Endothelial cell of umbilical vein (primary cell): ENCODE data around the gene SELENON. TPM values are rescaled to one million over a fixed set of nuclear protein-coding genes. Genes with fewer than 3 reads are reported as not detected.

Source experiments
- BruUV-seq: library from RNA; stranded (reverse); fragments of 400-500 nt; replicated peaks from 2 replicates; lab custom pipeline; 2021; lab: Mats Ljungman, UMichigan
- CTCF ChIA-PET: fragments of 300-600, 350-600 bp; sonication (Branson Sonifier 250); formaldehyde crosslinking; loops from one replicate; lab custom pipeline; 2021; ENCODE audit warnings: antibody characterized with exemption, inconsistent platforms; lab: Charles Lee
- POLR2A ChIA-PET: fragments of 300-600, 350-600 bp; sonication (Branson Sonifier 250); formaldehyde crosslinking; loops from one replicate; lab custom pipeline; 2021; ENCODE audit warnings: antibody characterized with exemption, inconsistent platforms; lab: Charles Lee
- DNase-seq: peaks from one replicate; pipeline ENCODE4 v3.0.0-alpha.2; 2011; ENCODE audit warnings: low read depth, low spot score
- FAIRE-seq: peaks from 2 replicates; lab custom pipeline; 2011; peaks lifted over from hg19 to GRCh38; lab: Jason Lieb, UNC
- H2AFZ ChIP-seq: 2 replicates; pipeline ENCODE4 v1.6.0; 2012; ENCODE audit warnings: low read depth, low read length, control low read depth, inconsistent platforms
- H3K27ac ChIP-seq: 2 replicates; pipeline ENCODE4 v1.5.1; 2011; ENCODE audit warnings: low read depth, mild to moderate bottlenecking, control low read depth, low read length, moderate library complexity; ENCODE audit not compliant: insufficient read depth
- H3K27me3 ChIP-seq, 2 experiments: 2 replicates each; pipeline versions ENCODE4 v1.6.0 to v1.6.1; 2011; ENCODE audit warnings: low read length in 2 of 2, mixed read lengths in 1 of 2; ENCODE audit not compliant: control insufficient read depth in 2 of 2, insufficient read depth in 2 of 2
- H3K36me3 ChIP-seq, 2 experiments: 2 replicates in 1 of 2; 3 replicates in 1 of 2; pipeline ENCODE4 v1.5.1; 2011; ENCODE audit warnings: low read length in 2 of 2, mild to moderate bottlenecking in 1 of 2, moderate library complexity in 1 of 2; ENCODE audit not compliant: control insufficient read depth in 2 of 2, insufficient read depth in 2 of 2; ENCODE audit errors: extremely low read depth in 1 of 2
- H3K4me1 ChIP-seq: 3 replicates; pipeline ENCODE4 v1.5.1; 2011; ENCODE audit warnings: mild to moderate bottlenecking, low read length; ENCODE audit not compliant: control insufficient read depth, insufficient read depth; ENCODE audit errors: extremely low read depth
- H3K4me2 ChIP-seq: 2 replicates; pipeline ENCODE4 v1.6.1; 2011; ENCODE audit warnings: low read length, control low read depth, mixed read lengths; ENCODE audit not compliant: insufficient read depth
- H3K4me3 ChIP-seq, 3 experiments: fragments of 200-600 bp in 1 of 3; sonication (generic), shearing (Covaris generic) in 1 of 3; replicated peaks in 1 of 3; 2 replicates each; pipeline ENCODE4 v1.5.1; 2011 to 2016; ENCODE audit warnings: control low read depth in 3 of 3, low read length in 3 of 3, mild to moderate bottlenecking in 2 of 3, inconsistent platforms in 1 of 3, low read depth in 1 of 3, moderate library complexity in 1 of 3; ENCODE audit not compliant: insufficient read depth in 1 of 3
- H3K79me2 ChIP-seq: 2 replicates; pipeline ENCODE4 v1.6.0; 2012; ENCODE audit warnings: low read length, inconsistent platforms; ENCODE audit not compliant: control insufficient read depth, insufficient read depth
- H3K9ac ChIP-seq: replicated peaks from 2 replicates; pipeline ENCODE3; 2011; ENCODE audit warnings: low read length, control low read depth; ENCODE audit not compliant: insufficient read depth; ENCODE audit errors: extremely low read depth
- H3K9me1 ChIP-seq: replicated peaks from 3 replicates; pipeline ENCODE4 v1.6.0; 2011; ENCODE audit warnings: mild to moderate bottlenecking, low read length; ENCODE audit not compliant: control insufficient read depth, insufficient read depth; ENCODE audit errors: extremely low read depth
- H3K9me3 ChIP-seq: replicated peaks from 2 replicates; pipeline ENCODE4 v1.5.1; 2012; ENCODE audit warnings: low read length, inconsistent platforms; ENCODE audit not compliant: control insufficient read depth, insufficient read depth
- H4K20me1 ChIP-seq: replicated peaks from 2 replicates; pipeline ENCODE3; 2011; ENCODE audit warnings: mild to moderate bottlenecking, low read length; ENCODE audit not compliant: control insufficient read depth, insufficient read depth; ENCODE audit errors: extremely low read depth
- EZH2 ChIP-seq: IDR thresholded peaks from 2 replicates; pipeline ENCODE4 v1.6.1; 2012; ENCODE audit warnings: borderline replicate concordance, low read depth, mild to moderate bottlenecking, moderate library complexity, low read length, inconsistent platforms; ENCODE audit not compliant: severe bottlenecking
- FOS ChIP-seq: IDR thresholded peaks from 2 replicates; pipeline ENCODE4 v1.6.1; 2011; ENCODE audit warnings: mild to moderate bottlenecking, low read length, moderate library complexity, borderline replicate concordance; ENCODE audit not compliant: insufficient read depth
- GATA2 ChIP-seq: IDR thresholded peaks from 2 replicates; pipeline ENCODE4 v1.7.0; 2011; ENCODE audit warnings: low read depth, mild to moderate bottlenecking, moderate library complexity, mixed read lengths, low read length; ENCODE audit not compliant: insufficient read length, insufficient read depth
- JUN ChIP-seq: IDR thresholded peaks from 2 replicates; pipeline ENCODE4 v1.6.1; 2011; ENCODE audit warnings: borderline replicate concordance, low read depth; ENCODE audit not compliant: insufficient read length, insufficient read depth
- MYC ChIP-seq: IDR thresholded peaks from one replicate; pipeline ENCODE4 v1.6.1; 2011; ENCODE audit warnings: mild to moderate bottlenecking, low read depth, low read length
- POLR2A ChIP-seq: IDR thresholded peaks from 2 replicates; pipeline ENCODE4 v1.6.1; 2012; ENCODE audit warnings: low read depth, mild to moderate bottlenecking, control low read depth, low read length
- POLR2AphosphoS5 ChIP-seq: IDR thresholded peaks from 2 replicates; pipeline ENCODE4 v1.6.1; 2012; ENCODE audit warnings: low read depth, mild to moderate bottlenecking, control low read depth, low read length, moderate library complexity; ENCODE audit not compliant: insufficient read depth
- dilution Hi-C: fragments of 300-500 bp; cut with MboI; formaldehyde crosslinking; loops from one replicate; pipeline ENCODE4 v1.15.0; 2019; ENCODE audit warnings: low sequenced_read_pairs; ENCODE audit not compliant: extremely low pct_ligation_motif_present
- intact Hi-C: fragments of 100-400 bp; cut with micrococcal nuclease; formaldehyde crosslinking; loops from one replicate; pipeline ENCODE4 v1.10.0; 2022
- polyA plus RNA-seq, 4 experiments: library from polyadenylated mRNA; depleted of rRNA in 3 of 4; stranded (reverse) in 3 of 4; unstranded in 1 of 4; fragments of >200 nt; gene quantifications; 2 replicates each; pipeline versions ENCODE4 v1.2.1 to v1.2.3, GENCODE V29; 2011 to 2012; ENCODE audit warnings: missing spikeins in 1 of 4
- total RNA-seq: library from RNA; stranded (reverse); gene quantifications from 2 replicates; pipeline ENCODE4 v1.2.3, GENCODE V29; 2021
- TF ChIP-seq, protein P1 (sequence below), 2 donors: IDR thresholded peaks; 1 replicate in 1 of 2; 2 replicates in 1 of 2; pipeline ENCODE4 v1.5.1; 2011; ENCODE audit warnings: low read length in 2 of 2, mild to moderate bottlenecking in 2 of 2, moderate library complexity in 2 of 2, control low read depth in 1 of 2, inconsistent platforms in 1 of 2, low read depth in 1 of 2; ENCODE audit not compliant: insufficient read depth in 1 of 2; ENCODE audit errors: extremely low read depth in 1 of 2
- TF ChIP-seq, protein P2 (sequence below): IDR thresholded peaks from 2 replicates; pipeline ENCODE4 v1.6.1; 2011; ENCODE audit not compliant: insufficient read depth, insufficient read length

SELENON gene
- total and polyA plus RNA-seq, 2 donors (not counting 3 experiments of a cell fraction or from before 2014, with no cell fraction given): 117 to 182 TPM

- Histone ChIP-seq H3K9me3 (no peaks in the 10 kb centered on the region), H3K4me3 (no peak overlapping the region), H3K27me3 (peaks cover 0 to 1% of the 10 kb centered on the region in 2 experiments), H3K79me2 (no peaks in the 10 kb centered on the region), H3K9ac (no peak overlapping the region), H3K4me1 (peaks cover under 1% of the 10 kb centered on the region), H3K9me1 (no peaks in the 10 kb centered on the region), H3K36me3 (no peaks in the 10 kb centered on the region), H3K4me2 (no peak overlapping the region), H2AFZ (no peak overlapping the region), H3K27ac (no peak overlapping the region), H4K20me1 (no peaks in the 10 kb centered on the region)
- dilution Hi-C loops (no loop called here), intact Hi-C loops (no loop called here)
- ChIA-PET CTCF (interaction anchor here (7.4 kb wide), 1 partner anchor 185 kb away, joined by 80 read pairs; no protein-coding TSS in a partner anchor), POLR2A (no interaction called here)
- BruUV-seq: no TSS peak
- TF ChIP-seq, protein P1, sequence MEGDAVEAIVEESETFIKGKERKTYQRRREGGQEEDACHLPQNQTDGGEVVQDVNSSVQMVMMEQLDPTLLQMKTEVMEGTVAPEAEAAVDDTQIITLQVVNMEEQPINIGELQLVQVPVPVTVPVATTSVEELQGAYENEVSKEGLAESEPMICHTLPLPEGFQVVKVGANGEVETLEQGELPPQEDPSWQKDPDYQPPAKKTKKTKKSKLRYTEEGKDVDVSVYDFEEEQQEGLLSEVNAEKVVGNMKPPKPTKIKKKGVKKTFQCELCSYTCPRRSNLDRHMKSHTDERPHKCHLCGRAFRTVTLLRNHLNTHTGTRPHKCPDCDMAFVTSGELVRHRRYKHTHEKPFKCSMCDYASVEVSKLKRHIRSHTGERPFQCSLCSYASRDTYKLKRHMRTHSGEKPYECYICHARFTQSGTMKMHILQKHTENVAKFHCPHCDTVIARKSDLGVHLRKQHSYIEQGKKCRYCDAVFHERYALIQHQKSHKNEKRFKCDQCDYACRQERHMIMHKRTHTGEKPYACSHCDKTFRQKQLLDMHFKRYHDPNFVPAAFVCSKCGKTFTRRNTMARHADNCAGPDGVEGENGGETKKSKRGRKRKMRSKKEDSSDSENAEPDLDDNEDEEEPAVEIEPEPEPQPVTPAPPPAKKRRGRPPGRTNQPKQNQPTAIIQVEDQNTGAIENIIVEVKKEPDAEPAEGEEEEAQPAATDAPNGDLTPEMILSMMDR (IDR thresholded peaks at IDR 0.05; ENCODE audit: extremely low read depth in 1 of 2, insufficient read depth in 1 of 2, low read depth in 1 of 2, low read length in 2 of 2): no peak
- TF ChIP-seq MYC (no peak), POLR2AphosphoS5 (no peak), POLR2A (no peak), FOS (no peak), GATA2 (no peak), EZH2 (no peak), JUN (no peak)
- TF ChIP-seq, protein P2, sequence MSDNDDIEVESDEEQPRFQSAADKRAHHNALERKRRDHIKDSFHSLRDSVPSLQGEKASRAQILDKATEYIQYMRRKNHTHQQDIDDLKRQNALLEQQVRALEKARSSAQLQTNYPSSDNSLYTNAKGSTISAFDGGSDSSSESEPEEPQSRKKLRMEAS: no peak
- DNase-seq (no peak), FAIRE-seq (no peak)
Observed at GRCh38 chr1:25794325-25794724, 5.7 kb upstream of the SELENON start.
